ENCODE measurements around the gene SNAPIN.

The SNAPIN gene

GRCh38 chr1:153679337-153680119 lies 21.0 kb downstream of the SNAPIN start:
- H3K27me3 ChIP-seq (ENCODE audit: insufficient read depth, low read length, poor library complexity, severe bottlenecking) = no peaks in the 10 kb centered on the region

GRCh38 chr1:153680120-153680403 lies 21.6 kb downstream of the SNAPIN start:
- Histone ChIP-seq H3F3A (ENCODE audit: low read depth) (no peaks in the 10 kb centered on the region), H3K9me2 (replicated peaks; ENCODE audit: low read depth, low read length) (no peaks in the 10 kb centered on the region), H3K9ac (ENCODE audit: low read depth, low read length, poor library complexity, severe bottlenecking) (no peak overlapping the region), H2AFZ (ENCODE audit: low read length) (no peak overlapping the region), H3K9me3 (ENCODE audit: insufficient read depth, low read depth, low read length) (no peaks in the 10 kb centered on the region), H3K4me3 (ENCODE audit: low read length, poor library complexity, severe bottlenecking) (no peak overlapping the region), H3K27me3 (ENCODE audit: insufficient read depth, low read length, poor library complexity, severe bottlenecking) (no peaks in the 10 kb centered on the region), H3K36me3 (ENCODE audit: insufficient read depth, low read length) (no peaks in the 10 kb centered on the region), H3K79me2 (ENCODE audit: insufficient read depth, low read length) (no peaks in the 10 kb centered on the region), H3K4me2 (ENCODE audit: low read depth, low read length, poor library complexity, severe bottlenecking) (no peak overlapping the region), H4K20me1 (ENCODE audit: insufficient read depth, low read length, poor library complexity, severe bottlenecking) (no peaks in the 10 kb centered on the region), H3K4me1 (ENCODE audit: insufficient read depth, low read length, poor library complexity, severe bottlenecking) (no peaks in the 10 kb centered on the region)
- TF ChIP-seq EZH2phosphoT487 (IDR thresholded peaks at IDR 0.05; ENCODE audit: borderline replicate concordance) = no peak
- no peak for TF ChIP-seq CTCF (conservative IDR thresholded peaks at IDR 0.05; ENCODE audit: low read length)

More at GRCh38 chr1:153679337-153680119, 21.0 kb downstream of the SNAPIN start:
- TF ChIP-seq CTCF (conservative IDR thresholded peaks at IDR 0.05; ENCODE audit: low read length) (no peak), EZH2phosphoT487 (IDR thresholded peaks at IDR 0.05; ENCODE audit: borderline replicate concordance) (no peak)
- Histone ChIP-seq H3K9ac (ENCODE audit: low read depth, low read length, poor library complexity, severe bottlenecking) (no peak overlapping the region), H3K36me3 (ENCODE audit: insufficient read depth, low read length) (no peaks in the 10 kb centered on the region), H3K9me2 (replicated peaks; ENCODE audit: low read depth, low read length) (no peaks in the 10 kb centered on the region), H3K79me2 (ENCODE audit: insufficient read depth, low read length) (no peaks in the 10 kb centered on the region), H3K9me3 (ENCODE audit: insufficient read depth, low read depth, low read length) (no peaks in the 10 kb centered on the region), H3F3A (ENCODE audit: low read depth) (no peaks in the 10 kb centered on the region), H4K20me1 (ENCODE audit: insufficient read depth, low read length, poor library complexity, severe bottlenecking) (no peaks in the 10 kb centered on the region), H3K4me1 (ENCODE audit: insufficient read depth, low read length, poor library complexity, severe bottlenecking) (no peaks in the 10 kb centered on the region), H2AFZ (ENCODE audit: low read length) (no peak overlapping the region), H3K4me3 (ENCODE audit: low read length, poor library complexity, severe bottlenecking) (no peak overlapping the region), H3K4me2 (ENCODE audit: low read depth, low read length, poor library complexity, severe bottlenecking) (no peak overlapping the region)

- Histone ChIP-seq H3K9me2 (replicated peaks; ENCODE audit: low read depth, low read length) (no peaks in the 10 kb centered on the region), H3K36me3 (ENCODE audit: insufficient read depth, low read length) (no peaks in the 10 kb centered on the region), H4K20me1 (ENCODE audit: insufficient read depth, low read length, poor library complexity, severe bottlenecking) (no peaks in the 10 kb centered on the region), H3K9ac (ENCODE audit: low read depth, low read length, poor library complexity, severe bottlenecking) (no peak overlapping the region), H3K27me3 (ENCODE audit: insufficient read depth, low read length, poor library complexity, severe bottlenecking) (no peaks in the 10 kb centered on the region), H3K4me2 (ENCODE audit: low read depth, low read length, poor library complexity, severe bottlenecking) (no peak overlapping the region), H3K9me3 (ENCODE audit: insufficient read depth, low read depth, low read length) (no peaks in the 10 kb centered on the region), H3F3A (ENCODE audit: low read depth) (no peaks in the 10 kb centered on the region), H3K4me1 (ENCODE audit: insufficient read depth, low read length, poor library complexity, severe bottlenecking) (no peaks in the 10 kb centered on the region), H3K4me3 (ENCODE audit: low read length, poor library complexity, severe bottlenecking) (no peak overlapping the region), H3K79me2 (ENCODE audit: insufficient read depth, low read length) (no peaks in the 10 kb centered on the region), H2AFZ (ENCODE audit: low read length) (no peak overlapping the region)
- TF ChIP-seq CTCF (conservative IDR thresholded peaks at IDR 0.05; ENCODE audit: low read length) (no peak), EZH2phosphoT487 (IDR thresholded peaks at IDR 0.05; ENCODE audit: borderline replicate concordance) (no peak)
Measured at GRCh38 chr1:153682730-153683129, 24.2 kb downstream of the SNAPIN start.

Measured in Loucy (cell line).